ENCODE results near the gene PGAM2. TPM values are rescaled to one million over a fixed set of nuclear protein-coding genes. Genes with fewer than 3 reads are reported as not detected.

Gene PGAM2
- total and polyA plus RNA-seq, 2 experiments from 2014 or later: not detected

- no peak overlapping the region for H3K4me2 ChIP-seq (ENCODE audit: unreplicated experiment)
- no peak overlapping the region for H3K9ac ChIP-seq
- no peak overlapping the region for H2AFZ ChIP-seq
- no peak for TF ChIP-seq EZH2 (IDR thresholded peaks at IDR 0.05; ENCODE audit: insufficient read depth, poor library complexity, severe bottlenecking)
- no peak for TF ChIP-seq EZH2phosphoT487 (IDR thresholded peaks at IDR 0.05; ENCODE audit: insufficient read depth, low read depth)
- no peaks in the 10 kb centered on the region for H3K27me3 ChIP-seq (replicated peaks; ENCODE audit: insufficient read depth)
- H3F3A ChIP-seq (ENCODE audit: insufficient read depth): no peaks in the 10 kb centered on the region
- peaks cover 19% of the 10 kb centered on the region; the same call in 1 of the 2 replicates for H3K36me3 ChIP-seq (ENCODE audit: low read depth)
- H3K4me3 ChIP-seq: no peak overlapping the region
- DNase-seq: no peak
- H3K4me1 ChIP-seq (ENCODE audit: insufficient read depth): no peaks in the 10 kb centered on the region
- H3K9me2 ChIP-seq (ENCODE audit: insufficient read depth): no peaks in the 10 kb centered on the region
- no peak overlapping the region for H3K27ac ChIP-seq
- in situ Hi-C loops (cut with MboI): no loop called here
- 74 to 76% methylated on average over 8 of the region's 8 CpGs for WGBS, 2 experiments (ENCODE audit: low coverage in 1 of 2, low lambda C conversion rate in 2 of 2, missing lambda C conversion rate in 2 of 2)
- no peaks in the 10 kb centered on the region for H3K9me3 ChIP-seq (ENCODE audit: low read depth)
- peaks cover 14% of the 10 kb centered on the region for H3K79me2 ChIP-seq (ENCODE audit: insufficient read depth)
- H4K20me1 ChIP-seq (ENCODE audit: insufficient read depth): no peaks in the 10 kb centered on the region
Observed at GRCh38 chr7:44060948-44061644, 4.3 kb downstream of the PGAM2 start.

DNA sequence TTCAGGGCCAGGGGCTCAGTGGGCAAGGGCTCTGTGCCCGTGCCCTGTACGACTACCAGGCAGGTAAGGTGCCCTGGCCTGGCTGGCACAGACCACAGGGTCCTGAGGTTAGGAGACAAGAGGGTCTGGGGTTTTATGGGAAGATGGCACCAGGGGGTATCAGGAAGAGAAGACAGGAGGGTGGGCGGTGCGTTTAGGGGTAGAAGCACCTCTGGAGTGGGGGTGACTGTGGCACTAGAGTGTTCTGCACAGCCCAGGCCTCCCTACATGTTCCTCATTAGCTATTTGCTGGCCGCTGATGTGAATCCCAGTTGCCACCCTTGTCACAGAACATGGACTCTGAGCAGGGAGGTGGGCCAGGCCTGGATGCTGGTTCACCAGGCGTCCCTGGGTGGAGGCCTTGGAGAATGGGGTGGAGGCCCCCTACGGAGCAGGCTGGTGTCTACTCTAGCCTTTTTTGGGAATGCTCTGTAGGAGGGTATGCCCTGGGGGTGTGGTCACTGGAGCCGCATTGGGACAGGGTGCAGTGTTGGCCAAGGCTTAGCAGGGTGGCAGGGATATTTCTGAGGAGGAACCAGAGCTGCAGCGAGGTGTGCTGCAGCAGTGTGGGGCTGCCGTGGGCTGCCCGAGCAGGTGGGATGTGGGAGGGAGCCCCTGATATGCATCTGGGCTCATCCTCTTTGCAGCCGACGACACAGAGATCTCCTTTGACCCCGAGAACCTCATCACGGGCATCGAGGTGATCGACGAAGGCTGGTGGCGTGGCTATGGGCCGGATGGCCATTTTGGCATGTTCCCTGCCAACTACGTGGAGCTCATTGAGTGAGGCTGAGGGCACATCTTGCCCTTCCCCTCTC is 5.0 kb downstream of the PGAM2 start:
- H3F3A ChIP-seq (ENCODE audit: insufficient read depth): no peaks in the 10 kb centered on the region
- H3K4me1 ChIP-seq (ENCODE audit: insufficient read depth): no peaks in the 10 kb centered on the region
- in situ Hi-C loops (cut with MboI): no loop called here
- H2AFZ ChIP-seq: no peak overlapping the region
- no peak overlapping the region for H3K27ac ChIP-seq
- peaks cover 22% of the 10 kb centered on the region for H3K79me2 ChIP-seq (ENCODE audit: insufficient read depth)
- H3K9ac ChIP-seq: no peak overlapping the region
- no peaks in the 10 kb centered on the region for H4K20me1 ChIP-seq (ENCODE audit: insufficient read depth)
- H3K9me2 ChIP-seq (ENCODE audit: insufficient read depth): no peaks in the 10 kb centered on the region
- no peak overlapping the region for H3K4me2 ChIP-seq (ENCODE audit: unreplicated experiment)
- H3K9me3 ChIP-seq (ENCODE audit: low read depth): no peaks in the 10 kb centered on the region
- H3K4me3 ChIP-seq: no peak overlapping the region
- peaks cover 22% of the 10 kb centered on the region; the same call in 1 of the 2 replicates for H3K36me3 ChIP-seq (ENCODE audit: low read depth)
- DNase-seq: no peak
- TF ChIP-seq EZH2phosphoT487 (IDR thresholded peaks at IDR 0.05; ENCODE audit: insufficient read depth, low read depth) (no peak), EZH2 (IDR thresholded peaks at IDR 0.05; ENCODE audit: insufficient read depth, poor library complexity, severe bottlenecking) (no peak)
- H3K27me3 ChIP-seq (replicated peaks; ENCODE audit: insufficient read depth): no peaks in the 10 kb centered on the region
- 92 to 93% methylated on average over 17 to 20 of the region's 21 CpGs for WGBS, 2 experiments (ENCODE audit: low coverage in 1 of 2, low lambda C conversion rate in 2 of 2, missing lambda C conversion rate in 2 of 2)

- no peaks in the 10 kb centered on the region for H3K27me3 ChIP-seq (replicated peaks; ENCODE audit: insufficient read depth)
- no peak for DNase-seq
- H3K9me3 ChIP-seq (ENCODE audit: low read depth): no peaks in the 10 kb centered on the region
- H3K4me2 ChIP-seq (ENCODE audit: unreplicated experiment): no peak overlapping the region
- no peak overlapping the region for H3K4me3 ChIP-seq
- no peaks in the 10 kb centered on the region for H3K4me1 ChIP-seq (ENCODE audit: insufficient read depth)
- in situ Hi-C loops (cut with MboI): no loop called here
- 95% methylated on average over 13 to 14 of the region's 14 CpGs for WGBS, 2 experiments (ENCODE audit: low coverage in 1 of 2, low lambda C conversion rate in 2 of 2, missing lambda C conversion rate in 2 of 2)
- H3F3A ChIP-seq (ENCODE audit: insufficient read depth): no peaks in the 10 kb centered on the region
- no peak for TF ChIP-seq EZH2phosphoT487 (IDR thresholded peaks at IDR 0.05; ENCODE audit: insufficient read depth, low read depth)
- TF ChIP-seq EZH2 (IDR thresholded peaks at IDR 0.05; ENCODE audit: insufficient read depth, poor library complexity, severe bottlenecking): no peak
- peaks cover 31% of the 10 kb centered on the region for H3K36me3 ChIP-seq (ENCODE audit: low read depth)
- H3K27ac ChIP-seq: no peak overlapping the region
- H3K9me2 ChIP-seq (ENCODE audit: insufficient read depth): no peaks in the 10 kb centered on the region
- peaks cover 31% of the 10 kb centered on the region for H3K79me2 ChIP-seq (ENCODE audit: insufficient read depth)
- H3K9ac ChIP-seq: no peak overlapping the region
- no peak overlapping the region for H2AFZ ChIP-seq
- no peaks in the 10 kb centered on the region for H4K20me1 ChIP-seq (ENCODE audit: insufficient read depth)
Observed at GRCh38 chr7:44059219-44060090, 5.9 kb downstream of the PGAM2 start.

DNA sequence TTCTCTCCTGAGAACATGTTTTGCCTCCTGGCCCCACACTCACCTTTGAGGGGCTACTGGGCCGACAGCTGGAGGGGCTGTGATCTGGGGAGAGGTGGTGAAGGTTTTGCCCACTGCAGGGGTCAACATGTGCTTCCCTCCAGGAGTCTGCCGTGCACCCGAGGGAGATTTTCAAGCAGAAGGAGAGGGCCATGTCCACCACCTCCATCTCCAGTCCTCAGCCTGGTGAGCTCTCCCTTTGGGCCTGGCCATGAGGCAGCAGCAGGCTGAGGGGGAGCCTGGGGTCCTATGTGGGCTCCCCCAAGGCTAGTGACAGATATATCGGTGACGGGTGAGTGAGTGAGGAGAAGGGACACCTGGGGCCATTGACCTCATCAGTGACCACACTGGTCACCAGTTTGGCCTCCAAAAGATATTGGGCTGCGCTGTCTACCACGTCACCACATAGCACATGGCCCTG is 6.6 kb downstream of the PGAM2 start:
- H3K9me2 ChIP-seq (ENCODE audit: insufficient read depth): no peaks in the 10 kb centered on the region

More for the DNA sequence above, 6.6 kb downstream of the PGAM2 start:
- Histone ChIP-seq H4K20me1 (ENCODE audit: insufficient read depth) (no peaks in the 10 kb centered on the region), H3K27me3 (replicated peaks; ENCODE audit: insufficient read depth) (no peaks in the 10 kb centered on the region), H3K4me1 (ENCODE audit: insufficient read depth) (no peaks in the 10 kb centered on the region), H3K9ac (no peak overlapping the region), H3K79me2 (ENCODE audit: insufficient read depth) (peaks cover 37% of the 10 kb centered on the region), H3F3A (ENCODE audit: insufficient read depth) (no peaks in the 10 kb centered on the region), H3K36me3 (ENCODE audit: low read depth) (peaks cover 31% of the 10 kb centered on the region), H3K4me2 (ENCODE audit: unreplicated experiment) (no peak overlapping the region), H3K27ac (no peak overlapping the region), H3K4me3 (no peak overlapping the region), H3K9me3 (ENCODE audit: low read depth) (no peaks in the 10 kb centered on the region), H2AFZ (no peak overlapping the region)
- in situ Hi-C loops (cut with MboI): no loop called here
- 91 to 96% methylated on average over 7 of the region's 7 CpGs for WGBS, 2 experiments (ENCODE audit: low coverage in 1 of 2, low lambda C conversion rate in 2 of 2, missing lambda C conversion rate in 2 of 2)
- no peak for TF ChIP-seq EZH2phosphoT487 (IDR thresholded peaks at IDR 0.05; ENCODE audit: insufficient read depth, low read depth)
- no peak for TF ChIP-seq EZH2 (IDR thresholded peaks at IDR 0.05; ENCODE audit: insufficient read depth, poor library complexity, severe bottlenecking)
- DNase-seq: no peak
